IPS DF 6.9 (cell line): ENCODE results near the gene NTHL1.

ENCODE experiments used
- DNase-seq: peaks from one replicate; pipeline ENCODE4 v3.0.0-alpha.2; 2013; ENCODE audit warnings: low read depth, low spot score
- H3K27ac ChIP-seq: one replicate; pipeline ENCODE4 v1.5.1; 2013; ENCODE audit warnings: low read length, control low read depth
- H3K27me3 ChIP-seq: 2 replicates; pipeline ENCODE4 v1.6.1; 2013; ENCODE audit warnings: mild to moderate bottlenecking, low read length; ENCODE audit not compliant: control insufficient read depth, insufficient read depth
- H3K36me3 ChIP-seq: 2 replicates; pipeline ENCODE4 v1.6.1; 2013; ENCODE audit warnings: low read length; ENCODE audit not compliant: control insufficient read depth, insufficient read depth
- H3K4me1 ChIP-seq: 2 replicates; pipeline ENCODE4 v1.6.1; 2013; ENCODE audit warnings: low read length; ENCODE audit not compliant: control insufficient read depth, insufficient read depth
- H3K4me3 ChIP-seq: 2 replicates; pipeline ENCODE4 v1.5.1; 2013; ENCODE audit warnings: mild to moderate bottlenecking, low read length
- H3K9me3 ChIP-seq: 2 replicates; pipeline ENCODE4 v1.6.1; 2013; ENCODE audit warnings: low read length, inconsistent platforms; ENCODE audit not compliant: control insufficient read depth, insufficient read depth
- WGBS: extraction: QIAGEN DNeasy Blood & Tissue Kit; methylation state at CpG from one replicate; pipeline ENCODE4 v1.1.7; 2013; ENCODE audit warnings: mixed read lengths, missing lambda C conversion rate; ENCODE audit not compliant: insufficient read length, insufficient coverage; 5-methylcytosine and 5-hydroxymethylcytosine counted together

The NTHL1 gene

GRCh38 chr16:2062801-2063200, 15.2 kb upstream of the NTHL1 start:
- Histone ChIP-seq H3K9me3 (no peaks in the 10 kb centered on the region), H3K4me1 (no peaks in the 10 kb centered on the region), H3K4me3 (no peak overlapping the region), H3K27ac (no peak overlapping the region), H3K36me3 (peaks cover 19% of the 10 kb centered on the region), H3K27me3 (no peaks in the 10 kb centered on the region)
- WGBS: no CpG with 5 or more reads among the region's 28 CpGs
- no peak for DNase-seq

- DNase-seq: no peak
- Histone ChIP-seq H3K27me3 (no peaks in the 10 kb centered on the region), H3K4me1 (no peaks in the 10 kb centered on the region), H3K36me3 (peaks cover 21% of the 10 kb centered on the region), H3K27ac (no peak overlapping the region), H3K9me3 (no peaks in the 10 kb centered on the region), H3K4me3 (no peak overlapping the region)
- WGBS: no CpG with 5 or more reads among the region's 13 CpGs
Measured at GRCh38 chr16:2061526-2061925, 13.9 kb upstream of the NTHL1 start.

- no peak overlapping the region for H3K27ac ChIP-seq
- peaks cover 18% of the 10 kb centered on the region for H3K36me3 ChIP-seq
- DNase-seq: no peak
- no peaks in the 10 kb centered on the region for H3K4me1 ChIP-seq
- no peaks in the 10 kb centered on the region for H3K27me3 ChIP-seq
- WGBS: no CpG with 5 or more reads among the region's 18 CpGs
- H3K4me3 ChIP-seq: no peak overlapping the region
- H3K9me3 ChIP-seq: no peaks in the 10 kb centered on the region
Measured at GRCh38 chr16:2061023-2061422, 13.4 kb upstream of the NTHL1 start.

GRCh38 chr16:2060346-2060745, 12.7 kb upstream of the NTHL1 start:
- no CpG with 5 or more reads among the region's 17 CpGs for WGBS
- Histone ChIP-seq H3K27me3 (no peaks in the 10 kb centered on the region), H3K4me3 (no peak overlapping the region), H3K36me3 (peaks cover 11% of the 10 kb centered on the region; the same call in 1 of the 2 replicates), H3K9me3 (no peaks in the 10 kb centered on the region), H3K27ac (no peak overlapping the region), H3K4me1 (no peaks in the 10 kb centered on the region)
- no peak for DNase-seq

- Histone ChIP-seq H3K4me1 (no peaks in the 10 kb centered on the region), H3K9me3 (no peaks in the 10 kb centered on the region), H3K36me3 (peaks cover 5% of the 10 kb centered on the region; the same call in 1 of the 2 replicates), H3K4me3 (no peak overlapping the region), H3K27me3 (no peaks in the 10 kb centered on the region), H3K27ac (no peak overlapping the region)
- WGBS: no CpG with 5 or more reads among the region's 10 CpGs
- DNase-seq: no peak
Measured at GRCh38 chr16:2058872-2059271, 11.2 kb upstream of the NTHL1 start.

GRCh38 chr16:2058420-2058819, 10.8 kb upstream of the NTHL1 start:
- no peak overlapping the region for H3K27ac ChIP-seq
- peaks cover 8% of the 10 kb centered on the region for H3K36me3 ChIP-seq
- DNase-seq: no peak
- no CpG with 5 or more reads among the region's 13 CpGs for WGBS
- no peaks in the 10 kb centered on the region for H3K27me3 ChIP-seq
- H3K9me3 ChIP-seq: no peaks in the 10 kb centered on the region
- no peak overlapping the region for H3K4me3 ChIP-seq
- no peaks in the 10 kb centered on the region for H3K4me1 ChIP-seq

GRCh38 chr16:2057438-2057837, 9.8 kb upstream of the NTHL1 start:
- H3K36me3 ChIP-seq: peaks cover 8% of the 10 kb centered on the region
- WGBS: no CpG with 5 or more reads among the region's 10 CpGs
- no peak for DNase-seq

GRCh38 chr16:2056681-2057407, 9.2 kb upstream of the NTHL1 start:
- H3K36me3 ChIP-seq: peaks cover 8% of the 10 kb centered on the region
- no peak for DNase-seq

More at GRCh38 chr16:2057438-2057837, 9.8 kb upstream of the NTHL1 start:
- H3K27me3 ChIP-seq: no peaks in the 10 kb centered on the region
- H3K9me3 ChIP-seq: no peaks in the 10 kb centered on the region
- no peaks in the 10 kb centered on the region for H3K4me1 ChIP-seq
- no peak overlapping the region for H3K4me3 ChIP-seq
- H3K27ac ChIP-seq: no peak overlapping the region

GRCh38 chr16:2056077-2056476, 8.4 kb upstream of the NTHL1 start:
- no CpG with 5 or more reads among the region's 15 CpGs for WGBS
- Histone ChIP-seq H3K9me3 (no peaks in the 10 kb centered on the region), H3K4me1 (no peaks in the 10 kb centered on the region), H3K27me3 (no peaks in the 10 kb centered on the region), H3K36me3 (peaks cover 8% of the 10 kb centered on the region), H3K27ac (no peak overlapping the region), H3K4me3 (no peak overlapping the region)
- DNase-seq: no peak

More at GRCh38 chr16:2056681-2057407, 9.2 kb upstream of the NTHL1 start:
- Histone ChIP-seq H3K9me3 (no peaks in the 10 kb centered on the region), H3K27ac (no peak overlapping the region), H3K4me1 (no peaks in the 10 kb centered on the region), H3K27me3 (no peaks in the 10 kb centered on the region), H3K4me3 (no peak overlapping the region)
- WGBS: no CpG with 5 or more reads among the region's 19 CpGs

GRCh38 chr16:2054543-2055245, 7.1 kb upstream of the NTHL1 start:
- H3K9me3 ChIP-seq: no peaks in the 10 kb centered on the region
- no peaks in the 10 kb centered on the region for H3K4me1 ChIP-seq
- DNase-seq: no peak
- no peaks in the 10 kb centered on the region for H3K27me3 ChIP-seq
- H3K36me3 ChIP-seq: peaks cover 6% of the 10 kb centered on the region
- H3K27ac ChIP-seq: no peak overlapping the region
- H3K4me3 ChIP-seq: no peak overlapping the region
- WGBS: no CpG with 5 or more reads among the region's 29 CpGs
